BJ (cell line): Measurements from ENCODE around the gene VWA8. TPM values are rescaled to one million over a fixed set of nuclear protein-coding genes. Genes with fewer than 3 reads are reported as not detected.

Experiments
- CTCF ChIA-PET: fragments of 350-600 bp; formaldehyde crosslinking; extraction: SDS; loops from one replicate; lab custom pipeline; 2021; ENCODE audit warnings: antibody characterized with exemption, inconsistent platforms; lab: Yijun Ruan, JAX
- POLR2A ChIA-PET: fragments of 300-600 bp; sonication (Branson Sonifier 250); formaldehyde crosslinking; extraction: SDS; loops from one replicate; lab custom pipeline; 2021; ENCODE audit warnings: antibody characterized with exemption; lab: Charles Lee
- DNase-seq: peaks from one replicate; pipeline ENCODE4 v3.0.0-alpha.2; 2011; ENCODE audit warnings: low read depth
- H3K27me3 ChIP-seq: 2 replicates; pipeline ENCODE4 v1.6.0; 2011; ENCODE audit warnings: low read length; ENCODE audit not compliant: control insufficient read depth, insufficient read depth
- H3K36me3 ChIP-seq: 2 replicates; pipeline ENCODE4 v1.5.1; 2011; ENCODE audit warnings: low read length; ENCODE audit not compliant: control insufficient read depth, insufficient read depth
- H3K4me3 ChIP-seq: 2 replicates; pipeline ENCODE4 v1.5.1; 2011; ENCODE audit warnings: low read depth, mild to moderate bottlenecking, control low read depth, low read length
- CTCF ChIP-seq: IDR thresholded peaks from 2 replicates; pipeline ENCODE4 v1.5.1; 2011; ENCODE audit warnings: low read depth, mild to moderate bottlenecking, control low read depth, inconsistent platforms, low read length, moderate library complexity; ENCODE audit not compliant: insufficient read depth
- polyA plus RNA-seq: library from polyadenylated mRNA; depleted of rRNA; stranded (reverse); fragments of >200 nt; gene quantifications from 2 replicates; pipeline ENCODE4 v1.2.3, GENCODE V29; 2011

The VWA8 gene
- polyA plus RNA-seq, 1 experiment, result 5.9 TPM

- DNase-seq, result no peak
- Histone ChIP-seq H3K4me3 (no peak overlapping the region), H3K27me3 (no peaks in the 10 kb centered on the region), H3K36me3 (no peaks in the 10 kb centered on the region)
- ChIA-PET POLR2A (no interaction called here), CTCF (no interaction called here)
- no peak for TF ChIP-seq CTCF
Measured at GRCh38 chr13:41970022-41970421, 9.1 kb upstream of the VWA8 start.

- no peak overlapping the region for H3K4me3 ChIP-seq
- POLR2A ChIA-PET, result no interaction called here
- no peaks in the 10 kb centered on the region for H3K27me3 ChIP-seq
- CTCF ChIA-PET, result no interaction called here
- H3K36me3 ChIP-seq, result no peaks in the 10 kb centered on the region
- DNase-seq, result no peak
- TF ChIP-seq CTCF, result no peak
Measured at GRCh38 chr13:41969072-41969471, 8.2 kb upstream of the VWA8 start.

GRCh38 chr13:41966671-41967070, 5.8 kb upstream of the VWA8 start:
- no peak for DNase-seq
- POLR2A ChIA-PET, result no interaction called here

GRCh38 chr13:41962994-41963393, 2.1 kb upstream of the VWA8 start:
- ChIA-PET POLR2A (no interaction called here), CTCF (interaction anchor here (0.6 kb wide), 1 partner anchor 85 kb away, joined by 3 read pairs; no protein-coding TSS in a partner anchor)
- Histone ChIP-seq H3K27me3 (no peaks in the 10 kb centered on the region), H3K36me3 (no peaks in the 10 kb centered on the region), H3K4me3 (no peak overlapping the region)
- no peak for TF ChIP-seq CTCF
- no peak for DNase-seq

More at GRCh38 chr13:41966671-41967070, 5.8 kb upstream of the VWA8 start:
- CTCF ChIA-PET, result no interaction called here
- TF ChIP-seq CTCF, result no peak
- H3K36me3 ChIP-seq, result no peaks in the 10 kb centered on the region
- H3K4me3 ChIP-seq, result no peak overlapping the region
- H3K27me3 ChIP-seq, result no peaks in the 10 kb centered on the region

- ChIA-PET CTCF (interaction anchor here (0.6 to 1.6 kb wide), 3 partner anchors 12 to 80 kb away, joined by 3 to 6 read pairs (median 4); no protein-coding TSS in a partner anchor), POLR2A (no interaction called here)
- no peak for DNase-seq
- Histone ChIP-seq H3K4me3 (peak overlapping the region; percentile 78), H3K36me3 (no peaks in the 10 kb centered on the region), H3K27me3 (no peaks in the 10 kb centered on the region)
- no peak for TF ChIP-seq CTCF
Measured at GRCh38 chr13:41961466-41961760, 504 bp upstream of the VWA8 start.
